Prostate gland (tissue), 2 donors: Measurements from ENCODE around the gene ARFGEF3.

ENCODE experiments used
- POLR2A ChIP-seq: fragments of 450-650 bp; IDR thresholded peaks from one replicate; pipeline ENCODE4 v1.6.1; 2016; ENCODE audit warnings: antibody characterized with exemption, mild to moderate bottlenecking
- POLR2AphosphoS5 ChIP-seq: sonication (generic); formaldehyde crosslinking; IDR thresholded peaks from one replicate; pipeline ENCODE4 v1.6.1; 2017; ENCODE audit warnings: antibody characterized with exemption
- TF ChIP-seq, protein P1 (sequence below), 4 experiments: fragments of 200-600 bp in 2 of 4; fragments of 450-650 bp in 2 of 4; sonication (generic) in 2 of 4; IDR thresholded peaks; 1 replicate in 3 of 4; 2 replicates in 1 of 4; pipeline ENCODE4 v1.5.1; 2016 to 2019; ENCODE audit warnings: antibody characterized with exemption in 4 of 4, mild to moderate bottlenecking in 2 of 4, moderate library complexity in 2 of 4

DNA sequence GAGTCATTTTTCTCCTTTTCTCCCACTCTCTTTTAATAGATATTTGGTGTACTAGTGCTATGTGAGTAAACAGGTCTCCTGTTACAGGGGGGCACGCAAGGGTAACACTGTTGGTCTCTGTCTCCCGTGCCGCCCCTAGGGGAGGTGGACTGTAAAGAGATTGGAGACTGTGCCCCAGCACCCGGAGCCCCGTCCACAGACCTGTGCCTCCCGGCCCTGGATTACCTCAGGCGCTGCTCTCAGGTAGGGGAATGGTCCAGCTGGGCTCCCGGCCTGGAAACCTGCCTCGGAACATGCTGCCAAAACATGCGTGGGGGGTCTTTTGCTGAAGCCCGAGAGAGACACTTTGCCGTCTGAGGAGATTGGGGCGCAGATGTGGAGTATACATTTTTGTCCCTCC lies 149.5 kb downstream of the ARFGEF3 start:
- TF ChIP-seq, protein P1, sequence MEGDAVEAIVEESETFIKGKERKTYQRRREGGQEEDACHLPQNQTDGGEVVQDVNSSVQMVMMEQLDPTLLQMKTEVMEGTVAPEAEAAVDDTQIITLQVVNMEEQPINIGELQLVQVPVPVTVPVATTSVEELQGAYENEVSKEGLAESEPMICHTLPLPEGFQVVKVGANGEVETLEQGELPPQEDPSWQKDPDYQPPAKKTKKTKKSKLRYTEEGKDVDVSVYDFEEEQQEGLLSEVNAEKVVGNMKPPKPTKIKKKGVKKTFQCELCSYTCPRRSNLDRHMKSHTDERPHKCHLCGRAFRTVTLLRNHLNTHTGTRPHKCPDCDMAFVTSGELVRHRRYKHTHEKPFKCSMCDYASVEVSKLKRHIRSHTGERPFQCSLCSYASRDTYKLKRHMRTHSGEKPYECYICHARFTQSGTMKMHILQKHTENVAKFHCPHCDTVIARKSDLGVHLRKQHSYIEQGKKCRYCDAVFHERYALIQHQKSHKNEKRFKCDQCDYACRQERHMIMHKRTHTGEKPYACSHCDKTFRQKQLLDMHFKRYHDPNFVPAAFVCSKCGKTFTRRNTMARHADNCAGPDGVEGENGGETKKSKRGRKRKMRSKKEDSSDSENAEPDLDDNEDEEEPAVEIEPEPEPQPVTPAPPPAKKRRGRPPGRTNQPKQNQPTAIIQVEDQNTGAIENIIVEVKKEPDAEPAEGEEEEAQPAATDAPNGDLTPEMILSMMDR (IDR thresholded peaks at IDR 0.05): no peak
- TF ChIP-seq POLR2AphosphoS5 (no peak), POLR2A (no peak)
